Measurements from ENCODE around the gene FEM1C. TPM values are rescaled to one million over a fixed set of nuclear protein-coding genes. Genes with fewer than 3 reads are reported as not detected.

The FEM1C gene
- total RNA-seq, 1 donor from 2014 or later = 18.9 TPM

GRCh38 chr5:115470921-115471320 lies 73.7 kb downstream of the FEM1C start:
- no peak for TF ChIP-seq CTCF (IDR thresholded peaks at IDR 0.05; ENCODE audit: insufficient read depth, low read length, poor library complexity, severe bottlenecking)
- DNase-seq (ENCODE audit: low read depth) = no peak
- no peak overlapping the region for H3K4me3 ChIP-seq (ENCODE audit: low read depth, low read length)
- no peaks in the 10 kb centered on the region for H3K27me3 ChIP-seq (ENCODE audit: control insufficient read depth, insufficient read depth, low read length)
- no peaks in the 10 kb centered on the region for H3K36me3 ChIP-seq (ENCODE audit: control insufficient read depth, insufficient read depth, low read length)

Other genes with a start within 250 kb of the FEM1C start
- 20.6 and 22.2 TPM in 2 replicates for gene CCDC112, start 248.1 kb downstream of the FEM1C start, total RNA-seq
- 0.55 and 2.3 TPM in 2 replicates for gene TICAM2, start 57.7 kb upstream of the FEM1C start, total RNA-seq
- gene TMED7, start 81.3 kb upstream of the FEM1C start, total RNA-seq = 119 and 121 TPM in 2 replicates